Inflammatory macrophage (primary cell): ENCODE measurements around the gene HBG2.
A peak's percentile ranks its signal among the peaks of the same experiment; 100 is the strongest.
"Not testable (repeated sequence)": the region's sequence is repeated elsewhere in the genome, so short reads cannot be mapped to it uniquely, and the experiment has no call there.

ENCODE experiments used
- DNase-seq, 2 donors: peaks; one replicate each; pipeline ENCODE4 v3.0.0-alpha.2; 2020 to 2022

Gene HBG2

GRCh38 chr11:5248498-5248897 is 6.1 kb downstream of the HBG2 start:
- not testable (repeated sequence) for DNase-seq

GRCh38 chr11:5247472-5248192 is 6.9 kb downstream of the HBG2 start:
- DNase-seq = no peak

GRCh38 chr11:5246772-5247471 is 7.7 kb downstream of the HBG2 start:
- no peak for DNase-seq

- no peak for DNase-seq
These were observed 9.4 kb downstream of the HBG2 start for GRCh38 chr11:5245155-5245554.

- no peak for DNase-seq
These were observed 10.8 kb downstream of the HBG2 start for GRCh38 chr11:5243816-5244180.

- no peak for DNase-seq
These were observed 11.4 kb downstream of the HBG2 start for GRCh38 chr11:5242933-5243815.

GRCh38 chr11:5242208-5242607 is 12.4 kb downstream of the HBG2 start:
- DNase-seq = no peak

- no peak for DNase-seq
These were observed 13.1 kb downstream of the HBG2 start for GRCh38 chr11:5241458-5241857.

GRCh38 chr11:5240458-5240857 is 14.1 kb downstream of the HBG2 start:
- no peak for DNase-seq

- no peak for DNase-seq
These were observed 14.5 kb downstream of the HBG2 start for GRCh38 chr11:5240056-5240455.

- DNase-seq = peak; percentile 8 to 9
These were observed 15.5 kb downstream of the HBG2 start for GRCh38 chr11:5239046-5239445.

- DNase-seq = peak; percentile 4 to 29
These were observed 16.1 kb downstream of the HBG2 start for GRCh38 chr11:5238486-5238885.

GRCh38 chr11:5237420-5237819 is 17.2 kb downstream of the HBG2 start:
- no peak for DNase-seq

- DNase-seq = no peak
These were observed 19.1 kb downstream of the HBG2 start for GRCh38 chr11:5235364-5236095.

- peak in 1 of 2 donors; percentile 9 for DNase-seq
These were observed 20.2 kb downstream of the HBG2 start, which contains the start of gene HBD for GRCh38 chr11:5234381-5234834. TSS of gene HBD (minus strand) at chr11:5234483. CDS start at chr11:5234433, 50 bp downstream.

- DNase-seq = no peak
These were observed 21.3 kb downstream of the HBG2 start for GRCh38 chr11:5233307-5233706.

- DNase-seq = no peak
These were observed 21.8 kb downstream of the HBG2 start for GRCh38 chr11:5232821-5233220.

GRCh38 chr11:5232176-5232575 is 22.4 kb downstream of the HBG2 start:
- DNase-seq = peak in 1 of 2 donors; percentile 9

- no peak for DNase-seq
These were observed 23.5 kb downstream of the HBG2 start for GRCh38 chr11:5231111-5231510.

- DNase-seq = no peak
These were observed 24.3 kb downstream of the HBG2 start for GRCh38 chr11:5230266-5230665.

GRCh38 chr11:5229796-5230195 is 24.8 kb downstream of the HBG2 start:
- DNase-seq = no peak

- no peak for DNase-seq
These were observed 25.2 kb downstream of the HBG2 start for GRCh38 chr11:5229356-5229755.
